NCI-H2171 treated with DMSO at 0.1 percent for 48 hours (cell line): ENCODE measurements around the gene TRABD2B.

ENCODE experiments used
- DNase-seq: peaks from one replicate; lab custom pipeline; 2025; lab: John Stamatoyannopoulos, UW

Gene TRABD2B

GRCh38 chr1:47849591-47850261 is 147.5 kb downstream of the TRABD2B start:
- DNase-seq = no peak

DNA sequence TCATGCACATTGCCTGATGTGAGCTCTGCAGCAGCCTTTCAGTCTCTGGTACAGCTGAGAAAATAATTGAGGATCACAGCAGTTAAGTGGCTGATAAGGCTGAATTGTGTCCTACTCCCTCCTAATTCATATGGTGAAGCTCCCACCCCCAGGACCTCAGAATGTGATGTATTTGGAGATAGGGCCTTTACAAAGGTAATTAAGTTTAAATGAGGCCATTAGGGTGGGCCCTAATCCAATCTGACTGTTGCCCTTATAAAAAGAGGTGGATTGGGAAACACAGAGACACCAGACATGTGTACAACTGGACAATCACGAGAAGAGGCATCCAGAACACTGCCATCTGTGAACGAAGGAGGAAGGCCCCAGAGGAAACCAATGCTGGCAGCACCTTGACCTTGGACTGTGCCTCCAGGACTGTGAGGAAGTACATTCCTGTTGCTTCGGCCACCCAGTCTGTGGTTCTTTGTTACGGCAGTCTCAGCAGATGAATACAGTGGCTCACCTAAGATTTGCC is 148.1 kb downstream of the TRABD2B start:
- DNase-seq = no peak

DNA sequence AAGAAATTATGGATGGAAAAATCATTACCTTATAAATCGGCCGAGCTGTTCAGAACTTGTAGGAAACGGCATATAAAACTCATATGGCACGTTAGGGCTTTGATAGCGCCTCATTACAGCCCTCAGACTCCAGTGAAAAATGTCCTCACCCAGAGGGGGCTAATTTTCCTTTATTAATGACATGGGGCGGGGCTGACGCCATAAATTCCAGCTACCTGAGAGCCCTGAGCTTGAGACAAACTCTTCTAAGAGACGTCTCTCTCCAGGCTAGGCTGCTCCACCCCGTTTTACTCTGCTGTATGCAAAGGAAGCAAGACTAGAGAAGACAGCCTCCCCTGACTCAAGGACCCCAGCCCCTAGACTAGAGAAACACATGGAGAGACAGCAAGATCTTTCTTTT is 149.4 kb downstream of the TRABD2B start:
- no peak for DNase-seq

- peak; percentile 3 for DNase-seq
These were observed 152.6 kb downstream of the TRABD2B start for GRCh38 chr1:47844558-47844955.

GRCh38 chr1:47843781-47844557 is 153.2 kb downstream of the TRABD2B start:
- no peak for DNase-seq

- DNase-seq = no peak
These were observed 154.1 kb downstream of the TRABD2B start for GRCh38 chr1:47843059-47843458.

- no peak for DNase-seq
These were observed 154.8 kb downstream of the TRABD2B start for GRCh38 chr1:47842228-47842919.

DNA sequence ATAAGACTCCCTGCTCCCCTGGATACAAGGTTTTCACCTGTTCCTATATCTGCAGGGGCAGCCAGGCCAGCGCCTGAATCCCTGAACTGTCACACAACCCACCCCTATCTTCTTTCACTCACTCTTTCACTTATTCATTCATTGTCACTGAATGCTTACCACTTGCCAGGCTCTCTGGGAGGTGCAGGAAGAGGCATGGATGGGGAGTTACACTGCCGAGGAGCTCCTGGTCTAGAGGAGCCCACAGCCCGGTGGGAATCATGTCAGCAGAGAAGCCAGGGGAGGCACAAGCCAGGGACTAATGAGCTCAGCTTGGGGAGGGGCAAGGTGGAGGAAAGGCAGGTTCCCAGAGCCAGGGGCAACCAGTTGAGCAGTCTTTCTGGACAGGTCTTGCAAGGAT is 155.8 kb downstream of the TRABD2B start:
- no peak for DNase-seq

DNA sequence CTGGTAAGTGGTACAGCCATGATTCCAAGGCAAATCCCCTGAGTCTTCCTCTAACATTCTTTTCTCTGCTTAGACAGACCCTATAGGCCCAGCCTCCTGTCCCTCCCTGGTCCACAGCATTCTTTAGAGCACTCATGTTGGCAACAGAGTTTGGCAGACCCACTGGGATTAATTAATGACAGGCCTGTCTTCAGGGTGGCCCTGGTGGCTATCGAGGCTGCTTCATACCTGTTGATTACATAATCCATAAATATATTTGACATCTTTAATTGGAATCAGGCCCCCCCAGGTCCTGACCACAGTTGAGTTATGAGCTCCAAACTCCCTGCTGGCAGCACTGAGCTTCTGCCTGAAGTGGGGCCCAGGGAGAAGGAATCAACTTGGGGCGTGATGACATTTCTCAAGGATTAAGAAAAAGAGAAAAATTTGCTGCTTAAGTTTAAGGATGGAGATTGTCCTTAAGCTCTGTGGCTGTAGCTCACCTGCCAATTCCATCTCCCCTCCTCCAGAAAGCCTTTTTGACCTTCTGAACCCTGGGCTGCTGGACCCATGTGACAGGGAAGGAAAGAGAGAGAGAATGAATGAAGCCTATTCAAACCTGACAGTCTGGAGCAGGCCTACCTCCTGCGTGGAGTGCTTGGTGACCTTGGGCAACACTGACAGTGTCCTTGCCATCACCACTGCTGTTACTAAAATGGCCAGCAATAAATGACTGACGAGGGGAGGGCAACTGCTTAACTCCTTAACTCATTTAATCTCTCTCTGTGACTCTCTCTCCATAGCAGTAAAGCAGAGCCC is 156.6 kb downstream of the TRABD2B start:
- no peak for DNase-seq

GRCh38 chr1:47839433-47839760 is 157.8 kb downstream of the TRABD2B start:
- no peak for DNase-seq

DNA sequence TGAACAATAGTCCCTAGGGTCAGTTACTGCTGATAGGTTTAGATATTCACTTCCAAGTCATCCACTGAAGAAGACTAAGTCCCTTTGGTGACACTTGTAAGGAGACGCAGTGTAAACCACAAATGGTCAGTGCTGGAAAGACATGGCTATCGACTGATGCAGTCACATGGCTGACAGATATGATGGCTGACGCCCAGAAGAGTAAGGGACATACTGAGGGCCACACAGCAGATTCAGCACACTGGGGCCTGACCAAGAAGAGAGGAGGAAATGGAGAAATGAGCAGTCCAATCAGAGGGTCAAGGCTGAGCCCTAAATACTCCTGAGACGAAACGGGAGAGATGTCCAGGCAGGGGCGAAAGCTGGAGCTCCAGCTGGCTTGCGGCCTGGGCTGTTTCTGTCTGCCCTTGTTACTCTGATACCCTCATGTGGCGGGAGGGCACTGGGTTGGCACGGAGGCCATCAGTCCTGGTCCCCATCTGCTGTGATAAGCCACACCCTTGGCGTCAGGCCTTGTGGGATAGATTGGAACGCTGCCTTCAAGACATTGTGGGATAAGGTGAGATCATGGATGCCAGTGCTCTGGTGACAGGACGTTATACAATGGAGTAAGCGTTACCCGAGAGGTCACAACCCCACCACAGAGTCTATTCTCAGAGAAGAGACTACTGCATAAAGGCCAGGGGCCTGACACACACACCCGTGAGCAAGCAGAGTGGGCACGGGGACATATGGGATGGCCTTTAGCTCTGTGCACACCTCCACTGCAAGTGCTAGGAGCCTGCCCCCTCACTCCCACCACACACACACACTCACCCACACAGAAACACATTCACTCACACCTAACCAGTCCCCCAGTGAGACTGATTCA is 158.4 kb downstream of the TRABD2B start:
- no peak for DNase-seq

DNA sequence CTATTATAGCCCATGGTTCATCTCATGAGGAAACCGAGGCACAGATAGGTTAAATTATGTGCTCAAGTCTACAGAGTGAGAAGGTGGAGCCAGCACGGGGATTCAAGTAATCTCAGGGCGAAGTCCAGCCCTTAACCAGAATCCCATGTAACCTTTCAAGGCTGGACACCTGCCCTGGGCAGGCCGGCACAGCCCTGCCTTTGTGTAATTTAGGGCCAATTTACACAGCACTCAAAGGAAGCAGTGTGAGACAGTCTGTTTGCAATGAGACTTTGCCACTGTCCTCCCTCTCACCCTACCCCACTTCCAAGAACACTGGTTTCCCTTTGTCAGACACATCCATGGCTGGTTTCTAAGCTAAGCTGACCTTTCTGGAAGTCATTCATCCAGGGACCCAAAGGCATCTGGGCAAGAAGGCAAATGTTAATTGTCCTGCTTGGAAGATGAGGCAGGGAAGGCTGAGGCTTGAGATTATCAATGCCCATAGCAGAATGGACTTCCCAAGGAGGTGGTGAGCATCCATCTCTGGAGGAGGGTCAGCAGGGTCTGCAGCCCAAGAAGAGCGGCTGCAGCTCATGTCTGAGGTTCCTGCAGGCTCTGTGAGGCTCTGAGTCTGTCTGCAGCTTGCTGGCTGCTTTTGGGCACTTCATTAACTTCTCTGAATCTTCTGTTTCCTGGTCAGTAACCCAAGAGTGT is 159.2 kb downstream of the TRABD2B start:
- DNase-seq = no peak

DNA sequence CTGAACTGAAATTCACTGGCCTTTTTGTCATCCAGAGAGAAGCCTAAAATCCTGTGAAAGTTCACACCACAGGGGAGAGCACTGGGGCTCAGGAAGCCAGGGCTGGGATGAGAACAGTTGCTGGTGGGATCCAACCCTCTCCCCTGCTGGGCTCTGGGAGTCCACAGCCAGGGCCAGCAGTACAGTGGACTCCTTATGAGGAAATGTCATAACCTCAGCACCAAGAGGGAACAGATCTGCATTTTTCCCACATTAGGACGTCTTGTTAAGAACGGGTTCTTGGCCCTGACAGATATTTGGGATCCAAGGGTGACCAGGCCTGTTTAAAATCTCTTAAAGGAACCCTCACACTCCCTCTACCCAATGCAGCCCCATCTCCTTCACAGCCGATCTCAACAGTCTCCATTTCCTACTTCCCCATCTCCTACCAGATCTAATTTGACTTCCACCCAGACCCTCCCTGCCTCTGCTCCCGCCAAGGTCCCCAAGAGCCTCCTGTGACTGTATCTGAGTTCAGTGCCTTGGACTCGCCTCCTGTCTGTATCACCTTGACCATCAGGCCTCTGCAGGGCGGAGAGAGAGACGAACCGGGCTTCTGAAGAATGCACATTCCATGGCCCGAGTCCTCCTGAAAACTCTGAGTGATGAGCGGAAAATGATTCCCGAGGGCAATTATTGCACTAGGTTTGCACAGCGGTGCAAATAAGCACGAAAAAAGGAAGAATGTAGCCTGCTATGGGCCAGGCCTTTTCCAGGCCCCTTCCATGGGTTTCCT is 159.9 kb downstream of the TRABD2B start:
- no peak for DNase-seq

- no peak for DNase-seq
These were observed 161.8 kb downstream of the TRABD2B start for GRCh38 chr1:47835409-47835808.

DNA sequence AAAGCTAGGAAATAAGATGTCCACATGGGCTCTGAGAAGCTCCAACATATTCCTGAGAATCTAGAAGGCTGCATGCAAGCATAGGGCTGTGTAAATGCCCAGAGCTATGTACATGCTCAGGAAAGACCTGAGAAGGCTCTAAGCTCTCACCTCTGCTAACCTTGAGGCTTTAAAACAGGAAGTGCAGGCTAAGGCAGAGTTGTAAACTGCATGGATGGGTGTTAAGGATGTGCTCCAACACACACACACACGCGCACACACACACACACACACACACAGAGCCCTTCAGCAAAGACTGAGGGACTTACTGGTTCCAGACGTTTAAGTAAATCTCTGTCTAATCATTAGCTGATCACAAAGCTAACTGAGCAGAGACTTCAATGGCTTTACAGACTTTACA is 162.9 kb downstream of the TRABD2B start:
- no peak for DNase-seq

DNA sequence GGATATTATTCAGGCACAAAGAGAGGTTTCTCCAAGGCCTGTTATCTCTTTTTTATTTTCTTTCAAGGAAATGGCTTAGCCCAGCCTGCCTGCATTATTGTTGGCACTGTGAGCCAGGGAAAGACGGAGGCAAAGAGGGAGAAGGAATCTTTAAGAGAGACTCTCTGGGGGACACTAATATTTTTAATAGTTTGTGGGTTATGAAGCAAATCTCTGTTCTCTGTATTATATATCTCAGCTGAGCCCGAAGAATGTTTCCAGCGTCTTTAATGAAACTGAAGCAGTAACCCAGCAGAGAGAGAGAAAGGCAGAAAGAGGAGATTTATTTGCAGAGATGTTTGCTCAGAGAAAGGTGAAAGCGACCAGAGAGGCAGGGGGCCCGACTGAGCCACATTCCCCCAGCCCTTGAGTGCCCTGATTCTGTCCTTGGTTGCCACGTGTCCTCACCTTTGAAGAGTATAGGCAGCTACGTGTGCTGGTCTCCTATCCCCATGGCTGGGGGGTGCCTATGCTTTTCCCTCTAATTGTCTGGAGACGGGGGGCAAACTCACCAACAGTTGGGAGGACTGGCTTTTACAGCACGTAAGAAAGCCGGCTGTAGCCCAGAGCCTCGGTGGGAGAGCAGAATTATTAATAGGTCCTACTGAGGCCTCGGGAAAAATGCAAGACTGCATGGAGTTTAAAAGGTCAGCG is 166.4 kb downstream of the TRABD2B start:
- no peak for DNase-seq

GRCh38 chr1:47830021-47830420 is 167.2 kb downstream of the TRABD2B start:
- no peak for DNase-seq

GRCh38 chr1:47828978-47829377 is 168.2 kb downstream of the TRABD2B start:
- no peak for DNase-seq

GRCh38 chr1:47827109-47827508 is 170.1 kb downstream of the TRABD2B start:
- DNase-seq = no peak
